Activated CD4-positive, CD25-positive, alpha-beta regulatory T cell treated with anti-CD3 and anti-CD28 coated beads, Interleukin-2, amount 50 U/mL, for 72 hours (primary cell): ENCODE data around the gene PDLIM3.
"Not testable (repeated sequence)": the region's sequence is repeated elsewhere in the genome, so short reads cannot be mapped to it uniquely, and the experiment has no call there.

Experiments used
- DNase-seq: peaks from one replicate; pipeline ENCODE4 v3.0.0; 2021

PDLIM3 gene

GRCh38 chr4:185515248-185515647 is 20.1 kb downstream of the PDLIM3 start:
- DNase-seq = no peak

GRCh38 chr4:185514182-185514697 is 21.1 kb downstream of the PDLIM3 start:
- no peak for DNase-seq

DNA sequence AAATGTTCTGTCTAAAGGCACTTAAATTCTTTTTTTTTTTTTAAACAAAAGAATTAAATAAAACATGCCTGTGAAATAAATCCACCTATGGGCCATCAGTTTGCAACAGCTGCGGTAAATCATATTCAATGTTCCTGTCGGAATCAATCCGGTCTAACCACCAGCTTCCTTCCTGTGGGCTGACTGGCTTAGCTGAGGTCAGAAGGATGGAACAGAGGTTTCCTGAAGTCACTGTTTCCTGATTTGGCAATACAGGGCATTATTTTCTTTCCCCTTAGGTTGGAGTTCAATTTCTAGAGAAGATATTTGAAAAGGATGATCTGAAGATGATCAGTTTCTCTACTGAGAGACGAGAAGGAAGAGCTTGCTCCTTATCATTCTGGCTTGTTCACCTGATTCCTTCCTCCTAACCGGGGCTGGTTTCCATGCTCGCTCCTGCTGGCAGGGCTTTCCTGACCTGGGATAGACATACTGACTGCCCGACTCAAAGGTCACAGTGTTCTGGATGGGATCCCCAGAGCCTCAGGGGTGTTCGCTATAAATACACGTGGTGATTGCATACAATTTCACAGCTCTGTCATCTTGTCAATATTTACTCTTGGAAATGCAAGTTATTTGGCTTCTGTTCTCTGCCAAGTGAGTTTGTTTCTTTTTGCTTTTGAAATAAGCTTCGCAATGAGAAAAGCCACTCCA is 21.7 kb downstream of the PDLIM3 start:
- DNase-seq = no peak

GRCh38 chr4:185512516-185512915 is 22.8 kb downstream of the PDLIM3 start:
- DNase-seq = no peak

DNA sequence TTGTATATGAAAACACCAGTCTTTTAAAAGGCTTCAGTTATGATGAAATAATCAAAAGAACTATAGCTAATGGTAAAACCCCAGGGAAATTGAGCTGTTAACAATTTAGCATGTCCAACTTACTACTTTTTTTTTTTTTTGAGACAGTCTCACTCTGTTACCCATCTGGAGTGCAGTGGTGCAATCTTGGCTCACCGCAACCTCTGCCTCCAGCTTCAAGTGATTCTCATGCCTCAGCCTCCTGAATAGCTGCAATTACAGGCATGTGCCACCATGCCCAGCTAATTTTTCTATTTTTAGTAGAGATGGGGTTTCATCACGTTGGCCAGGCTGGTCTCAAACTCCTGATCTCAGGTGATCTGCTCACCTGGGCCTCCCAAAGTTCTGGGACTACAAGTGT is 24.1 kb downstream of the PDLIM3 start:
- not testable (repeated sequence) for DNase-seq

DNA sequence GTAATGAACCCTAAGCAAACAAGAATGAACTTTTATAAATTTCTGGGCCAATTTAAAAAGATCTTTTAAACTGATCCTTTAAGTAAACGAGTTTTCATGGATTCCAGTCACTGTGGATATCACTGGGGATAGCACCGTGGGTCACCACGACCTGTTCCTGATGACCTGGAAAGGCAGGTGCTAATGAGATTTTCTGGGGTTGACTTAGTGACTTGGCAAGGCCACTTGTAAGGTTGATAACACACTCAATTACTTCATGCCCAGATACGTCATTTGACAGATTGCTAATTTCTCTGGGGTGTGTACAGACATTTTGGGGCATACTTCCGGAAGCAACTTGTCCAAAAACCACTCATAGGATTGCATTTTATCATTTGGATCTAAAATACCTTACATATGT is 24.5 kb downstream of the PDLIM3 start:
- no peak for DNase-seq

GRCh38 chr4:185508181-185508580 is 27.1 kb downstream of the PDLIM3 start:
- no peak for DNase-seq

- no peak for DNase-seq
These were observed 28.9 kb downstream of the PDLIM3 start for GRCh38 chr4:185506422-185506821.

DNA sequence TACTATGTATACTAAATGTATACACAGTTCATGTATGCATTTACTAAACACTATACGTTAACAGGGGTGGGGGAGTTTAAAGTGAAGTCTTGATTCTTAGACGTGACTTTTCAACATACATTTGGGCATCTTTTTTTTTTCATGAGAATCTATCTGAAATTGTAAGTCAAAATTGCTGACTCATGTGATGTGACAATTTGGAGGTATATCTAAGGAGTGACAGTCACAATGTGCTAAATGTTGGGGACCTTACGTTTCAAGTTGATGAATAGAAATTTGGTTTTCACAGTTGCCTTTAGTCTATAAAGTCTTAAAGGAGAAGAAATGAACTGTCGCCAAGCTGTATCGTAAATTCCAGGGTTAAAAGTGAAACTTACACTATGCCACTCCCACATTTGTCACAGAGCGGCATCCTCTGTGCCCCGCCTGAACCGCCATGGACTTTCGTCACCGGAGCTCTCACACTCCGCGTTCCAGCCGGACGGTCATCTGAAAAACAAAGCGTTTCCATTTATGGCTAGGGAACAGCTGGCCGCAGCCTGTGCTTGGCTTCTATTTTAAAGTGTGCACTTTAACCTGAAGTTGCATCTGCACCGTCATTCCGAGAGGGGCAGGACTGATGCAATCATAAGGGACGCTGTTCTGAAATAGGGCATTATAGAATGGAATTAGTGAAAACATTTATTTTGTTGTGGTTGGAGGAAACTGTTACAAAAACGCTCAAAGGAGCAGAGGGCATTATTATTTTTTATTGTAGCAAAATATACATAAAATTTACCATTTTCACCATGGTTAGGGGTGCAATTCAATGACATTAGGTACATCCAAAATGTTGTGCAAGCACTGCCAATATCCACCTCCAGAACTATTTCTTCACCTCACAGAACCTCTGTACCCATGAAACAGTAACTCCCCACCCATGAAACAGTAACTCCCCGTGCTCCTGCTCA is 30.9 kb downstream of the PDLIM3 start:
- no peak for DNase-seq

GRCh38 chr4:185502386-185502785 is 32.9 kb downstream of the PDLIM3 start:
- no peak for DNase-seq

- no peak for DNase-seq
These were observed 34.7 kb downstream of the PDLIM3 start for GRCh38 chr4:185500576-185500975.

- DNase-seq = no peak
These were observed 35.3 kb downstream of the PDLIM3 start for GRCh38 chr4:185500035-185500434.

DNA sequence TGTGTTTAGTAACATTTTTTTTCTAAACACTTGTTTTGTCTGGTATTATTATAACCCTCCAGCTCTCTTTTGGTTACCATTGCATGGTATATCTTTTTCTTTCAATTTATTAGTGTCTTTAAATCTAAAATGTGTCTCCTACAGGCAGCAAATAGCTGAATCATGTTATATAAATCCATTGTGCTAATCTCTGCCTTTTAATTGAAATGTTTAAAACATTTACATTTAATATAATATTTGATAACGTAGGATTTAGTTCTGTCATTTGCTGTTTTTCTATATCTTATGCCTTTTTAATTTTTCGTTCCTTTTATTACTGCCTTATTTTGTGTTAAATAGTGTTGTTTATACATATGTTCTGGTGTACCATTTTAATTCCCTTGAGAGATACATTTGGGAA is 46.7 kb downstream of the PDLIM3 start:
- DNase-seq = no peak

DNA sequence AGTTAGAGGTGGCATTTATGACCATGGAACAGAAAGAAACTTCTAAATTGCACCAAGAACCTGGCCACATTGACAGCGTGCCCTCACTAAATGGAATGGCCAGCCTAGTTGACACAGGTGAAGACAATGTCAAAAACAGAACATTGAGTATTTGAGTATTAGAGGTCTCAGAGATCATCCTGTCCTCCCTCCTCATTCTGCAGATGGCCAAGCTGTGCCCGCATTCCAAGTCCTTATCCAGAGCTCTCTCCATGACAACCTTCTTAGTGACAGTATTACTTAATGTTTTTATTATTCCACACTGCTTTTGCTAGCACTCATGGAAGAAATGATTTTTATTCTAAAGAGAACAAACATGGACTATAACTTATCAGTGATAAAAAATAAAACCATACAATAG is 53.9 kb downstream of the PDLIM3 start:
- DNase-seq = no peak

GRCh38 chr4:185480016-185480732 is 55.1 kb downstream of the PDLIM3 start:
- no peak for DNase-seq

DNA sequence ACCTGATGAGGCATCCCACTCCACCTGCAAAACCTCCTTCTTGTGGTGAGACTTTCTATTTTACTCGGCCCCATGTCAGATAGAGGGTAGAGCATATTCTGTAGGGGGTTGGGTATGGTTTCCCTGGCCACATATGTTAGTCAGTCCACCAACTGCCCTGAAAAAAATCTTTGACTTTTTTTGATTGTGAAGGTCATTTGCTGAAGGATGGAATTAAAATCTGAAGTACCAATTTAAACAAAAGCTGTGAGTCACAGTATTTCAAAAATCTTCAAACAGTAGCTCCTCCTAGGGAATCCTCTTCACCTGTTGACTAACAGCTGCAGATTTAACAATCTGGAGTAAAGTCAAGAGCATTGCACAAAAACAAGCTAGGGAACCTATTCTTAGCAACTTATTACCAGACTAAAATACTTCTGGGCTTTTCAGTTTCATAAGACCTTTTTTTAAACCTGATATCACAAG is 55.8 kb downstream of the PDLIM3 start:
- no peak for DNase-seq

DNA sequence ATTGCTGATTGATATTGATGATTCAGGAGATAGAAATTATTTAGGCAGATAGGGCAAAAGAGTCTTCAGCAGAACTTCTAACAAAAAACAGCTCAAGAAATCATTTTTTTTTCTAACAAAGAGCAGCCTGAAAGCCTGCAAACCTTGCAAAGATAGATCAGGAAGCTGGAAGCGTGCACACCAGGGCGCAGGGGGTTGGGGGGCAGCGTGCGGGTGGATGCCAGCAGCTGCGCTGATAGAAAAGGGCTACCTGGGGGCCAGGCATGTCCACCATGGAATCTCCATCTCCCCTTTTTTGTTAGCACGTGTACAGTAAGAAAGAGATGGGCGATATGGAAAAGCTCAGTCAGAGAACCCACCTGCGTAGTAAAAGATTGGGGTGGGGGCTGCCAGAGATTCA is 62.1 kb downstream of the PDLIM3 start:
- no peak for DNase-seq

GRCh38 chr4:185472103-185472542 is 63.2 kb downstream of the PDLIM3 start:
- no peak for DNase-seq

GRCh38 chr4:185471235-185472102 is 63.8 kb downstream of the PDLIM3 start, which contains the start of gene CCDC110:
TSS of gene CCDC110 (minus strand) at chr4:185471733. CDS start at chr4:185471683, 50 bp downstream.
- DNase-seq = peak; percentile 90

- no peak for DNase-seq
These were observed 64.7 kb downstream of the PDLIM3 start for GRCh38 chr4:185470501-185471195.

DNA sequence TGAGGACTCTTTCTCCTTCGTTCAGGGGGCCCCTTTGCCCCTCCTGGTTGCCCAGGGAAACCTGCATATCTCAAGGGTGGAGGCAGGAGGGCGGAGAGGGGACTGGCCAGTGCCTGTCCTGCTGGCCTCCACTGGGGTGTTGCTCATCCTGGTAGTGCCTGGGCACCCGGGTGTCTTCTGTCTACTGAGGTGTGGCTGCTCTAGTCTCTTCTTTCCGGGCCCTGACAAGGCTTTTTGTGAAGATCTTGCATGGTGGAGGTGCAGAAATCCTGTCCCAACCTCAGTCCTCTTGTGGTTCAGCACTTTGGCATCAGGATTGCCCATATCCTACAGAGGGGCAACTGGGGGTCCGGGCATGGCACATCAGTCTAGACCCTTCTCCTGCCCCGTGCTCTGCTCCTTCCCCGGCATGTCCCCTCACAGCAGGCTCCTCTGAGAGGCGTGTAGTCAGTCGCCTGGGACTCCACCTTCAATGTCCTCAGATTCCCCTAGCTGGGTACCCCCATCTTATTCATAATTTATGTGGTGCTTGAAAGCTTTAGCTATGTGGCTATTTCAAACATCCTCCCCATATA is 65.6 kb downstream of the PDLIM3 start:
- DNase-seq = no peak
